BE2C (cell line): ENCODE data around the gene MYB.

ENCODE experiments used
- DNase-seq: peaks from one replicate; pipeline ENCODE4 v3.0.0-alpha.2; 2020
- H3K27me3 ChIP-seq: fragments of 250-450 bp; sonication (Bioruptor Pico); 2 replicates; pipeline ENCODE4 v1.5.1; 2020; ENCODE audit warnings: mild to moderate bottlenecking
- H3K36me3 ChIP-seq: fragments of 250-450 bp; sonication (Bioruptor Pico); 2 replicates; pipeline ENCODE4 v1.5.1; 2020; ENCODE audit warnings: mild to moderate bottlenecking
- H3K4me1 ChIP-seq: fragments of 250-450 bp; sonication (Bioruptor Pico); 2 replicates; pipeline ENCODE4 v1.5.1; 2020
- H3K4me3 ChIP-seq: 2 replicates; pipeline ENCODE4 v1.5.1; 2011; ENCODE audit warnings: low read depth, low read length
- H3K9me3 ChIP-seq: fragments of 250-450 bp; sonication (Bioruptor Pico); 2 replicates; pipeline ENCODE4 v1.5.1; 2020
- CTCF ChIP-seq: IDR thresholded peaks from 2 replicates; pipeline ENCODE4 v1.5.1; 2012; ENCODE audit warnings: mild to moderate bottlenecking, low read depth, low read length

Gene MYB

DNA sequence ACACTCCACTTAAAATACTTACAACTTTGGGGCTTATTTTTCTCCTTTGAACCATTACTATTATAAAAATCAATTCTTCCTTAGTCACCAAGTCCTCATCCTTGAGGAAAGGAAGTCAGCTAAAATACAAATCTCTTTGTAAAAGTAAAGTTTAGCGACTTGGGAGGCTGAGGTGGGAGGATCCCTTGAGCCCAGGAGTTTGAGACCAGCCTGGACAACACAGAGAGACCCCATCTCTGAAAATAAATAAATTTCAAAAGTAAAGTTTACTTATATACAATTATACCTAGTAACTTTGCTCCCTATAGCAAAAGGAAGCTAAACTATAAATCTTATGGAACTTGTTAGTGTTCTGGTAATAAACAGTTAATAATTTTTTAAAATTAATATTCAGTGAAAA lies 40.4 kb downstream of the MYB start:
- Histone ChIP-seq H3K9me3 (no peaks in the 10 kb centered on the region), H3K36me3 (no peaks in the 10 kb centered on the region), H3K27me3 (no peaks in the 10 kb centered on the region), H3K4me3 (no peak overlapping the region), H3K4me1 (no peaks in the 10 kb centered on the region)
- DNase-seq, result no peak
- no peak for TF ChIP-seq CTCF

DNA sequence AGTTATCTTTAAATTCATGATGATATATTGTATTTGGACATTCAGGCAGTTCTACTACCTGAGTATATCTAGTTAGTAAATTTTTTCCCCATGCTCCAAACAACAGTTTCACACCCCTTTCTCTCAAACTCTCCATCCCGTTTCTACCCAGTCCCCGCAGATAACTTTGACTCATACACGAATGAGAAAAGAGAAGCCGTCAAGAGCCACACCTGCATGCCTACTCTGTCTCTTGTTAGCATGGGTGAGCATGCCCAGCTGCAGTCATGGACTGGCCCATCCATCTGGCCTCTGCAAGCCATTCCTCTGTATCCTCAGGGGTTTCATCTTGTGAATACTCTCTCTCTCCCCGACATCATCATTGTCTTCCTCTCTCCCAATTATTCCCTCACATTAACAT lies 41.5 kb downstream of the MYB start:
- no peaks in the 10 kb centered on the region for H3K36me3 ChIP-seq
- no peak for DNase-seq
- H3K9me3 ChIP-seq, result no peaks in the 10 kb centered on the region
- no peak overlapping the region for H3K4me3 ChIP-seq
- TF ChIP-seq CTCF, result no peak
- no peaks in the 10 kb centered on the region for H3K4me1 ChIP-seq
- no peaks in the 10 kb centered on the region for H3K27me3 ChIP-seq

DNA sequence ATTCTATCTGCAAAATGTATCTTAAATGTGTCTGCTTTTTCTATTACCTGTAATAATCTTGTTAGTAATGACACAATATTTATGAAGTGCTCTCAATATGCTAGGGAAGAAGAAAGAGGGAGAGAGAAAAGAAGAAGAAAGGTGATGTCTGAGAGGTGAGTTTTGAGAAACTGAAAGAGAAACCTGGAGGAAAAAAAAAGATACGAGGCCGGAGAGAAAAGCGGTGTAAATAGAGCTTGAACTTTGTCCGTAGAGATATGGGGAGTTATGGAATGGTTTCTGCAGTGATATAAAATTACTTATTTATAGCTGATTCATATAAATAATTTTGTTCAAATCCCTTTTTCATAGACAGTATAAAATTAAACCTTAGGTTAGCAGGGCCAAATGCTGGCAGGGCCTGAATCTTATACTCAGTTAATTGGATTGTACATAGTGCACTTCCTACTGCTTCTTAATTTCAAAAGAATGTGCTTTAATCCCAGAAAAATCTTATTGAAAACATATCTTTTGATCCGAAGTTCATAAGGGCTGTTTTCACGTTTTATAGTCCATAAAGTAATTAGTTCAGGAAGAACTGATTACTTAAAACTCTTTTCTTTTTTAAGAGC lies 43.0 kb downstream of the MYB start:
- DNase-seq, result no peak
- no peak overlapping the region for H3K4me3 ChIP-seq
- no peaks in the 10 kb centered on the region for H3K9me3 ChIP-seq
- H3K4me1 ChIP-seq, result no peaks in the 10 kb centered on the region
- H3K27me3 ChIP-seq, result no peaks in the 10 kb centered on the region
- TF ChIP-seq CTCF, result no peak
- H3K36me3 ChIP-seq, result no peaks in the 10 kb centered on the region

GRCh38 chr6:135225911-135226310 lies 44.8 kb downstream of the MYB start:
- DNase-seq, result no peak
- Histone ChIP-seq H3K4me1 (no peaks in the 10 kb centered on the region), H3K27me3 (no peaks in the 10 kb centered on the region), H3K4me3 (no peak overlapping the region), H3K36me3 (no peaks in the 10 kb centered on the region), H3K9me3 (no peaks in the 10 kb centered on the region)
- TF ChIP-seq CTCF, result no peak

DNA sequence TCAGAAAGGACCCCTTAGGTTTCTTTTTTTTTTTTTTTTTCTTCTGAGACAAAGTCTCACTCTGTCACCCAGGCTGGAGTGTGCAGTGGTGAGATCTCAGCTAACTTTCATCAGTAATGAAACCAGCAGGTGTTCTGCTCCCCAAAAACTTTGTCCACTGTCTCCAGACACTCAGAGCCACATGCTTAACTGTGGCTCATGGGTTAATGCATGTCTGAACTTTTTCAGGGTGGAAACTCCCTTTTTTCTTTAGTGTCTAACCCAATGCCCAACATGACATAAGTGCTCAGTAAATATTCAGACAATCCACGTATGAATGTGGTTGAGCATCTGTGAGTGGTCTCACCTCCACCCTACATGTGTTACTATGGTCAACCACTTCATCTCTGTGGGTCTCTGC lies 45.4 kb downstream of the MYB start:
- DNase-seq, result no peak
- Histone ChIP-seq H3K9me3 (no peaks in the 10 kb centered on the region), H3K4me3 (no peak overlapping the region), H3K4me1 (no peaks in the 10 kb centered on the region), H3K27me3 (no peaks in the 10 kb centered on the region), H3K36me3 (no peaks in the 10 kb centered on the region)
- no peak for TF ChIP-seq CTCF

GRCh38 chr6:135227349-135227748 lies 46.2 kb downstream of the MYB start:
- Histone ChIP-seq H3K36me3 (no peaks in the 10 kb centered on the region), H3K4me3 (no peak overlapping the region), H3K27me3 (no peaks in the 10 kb centered on the region), H3K4me1 (no peaks in the 10 kb centered on the region), H3K9me3 (no peaks in the 10 kb centered on the region)
- TF ChIP-seq CTCF, result no peak
- DNase-seq, result no peak
